ENCODE data around the gene GRAMD1B. TPM values are rescaled to one million over a fixed set of nuclear protein-coding genes. Genes with fewer than 3 reads are reported as not detected.

The GRAMD1B gene
- total RNA-seq, 1 donor from 2014 or later, result 8.8 TPM

DNA sequence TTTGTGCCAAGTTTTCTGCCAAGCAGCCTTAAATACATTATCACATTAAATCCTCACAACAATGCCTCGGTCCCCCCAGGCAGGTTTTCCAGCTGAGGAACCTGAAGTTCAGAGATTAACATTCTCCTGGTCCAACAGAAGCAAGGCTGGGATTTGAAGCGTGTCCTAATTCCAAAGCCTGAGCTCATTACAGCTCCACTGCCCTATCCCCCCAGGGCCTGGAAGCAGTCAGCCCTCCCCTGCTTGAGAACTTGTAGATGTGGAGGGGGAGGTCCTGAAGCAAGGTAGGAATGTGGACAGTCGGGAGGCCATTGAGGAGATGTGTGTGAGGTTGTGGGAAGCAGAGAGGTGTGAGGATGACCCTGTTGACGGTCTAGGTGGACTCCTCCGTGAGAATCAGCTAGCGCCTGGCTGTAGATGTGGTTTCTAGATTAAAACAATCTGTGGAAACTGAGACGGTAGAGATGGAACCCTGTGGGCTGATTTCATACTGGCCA, 8.1 kb downstream of the GRAMD1B start:
- no peak for DNase-seq (ENCODE audit: low read depth)
- no peaks in the 10 kb centered on the region for H3K27me3 ChIP-seq (ENCODE audit: control insufficient read depth, insufficient read depth, low read length)
- TF ChIP-seq CTCF (IDR thresholded peaks at IDR 0.05; ENCODE audit: insufficient read depth, low read length, poor library complexity, severe bottlenecking), result no peak
- H3K36me3 ChIP-seq (ENCODE audit: control insufficient read depth, insufficient read depth, low read length), result no peaks in the 10 kb centered on the region
- no peak overlapping the region for H3K4me3 ChIP-seq (ENCODE audit: low read depth, low read length)

DNA sequence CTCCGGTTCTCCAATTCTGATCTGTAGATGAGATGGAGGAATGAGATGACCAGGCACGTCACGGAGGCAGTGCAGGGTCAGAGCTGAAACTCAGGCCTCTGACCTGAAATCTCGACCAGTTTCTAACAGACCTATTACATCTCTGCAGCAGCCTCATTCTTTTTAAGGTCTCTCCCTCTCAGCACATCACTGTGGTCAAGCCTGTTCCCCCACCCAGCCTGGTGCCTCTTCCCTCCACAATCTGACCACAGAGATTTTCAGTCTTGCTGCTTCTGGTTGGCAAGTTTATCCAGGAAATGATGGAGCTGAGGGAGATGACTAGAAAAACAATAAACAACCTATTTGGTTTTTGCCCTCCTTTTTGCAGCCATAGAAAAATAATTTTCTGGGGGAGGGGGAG, 9.5 kb downstream of the GRAMD1B start:
- no peak for DNase-seq (ENCODE audit: low read depth)
- H3K36me3 ChIP-seq (ENCODE audit: control insufficient read depth, insufficient read depth, low read length), result no peaks in the 10 kb centered on the region
- no peak for TF ChIP-seq CTCF (IDR thresholded peaks at IDR 0.05; ENCODE audit: insufficient read depth, low read length, poor library complexity, severe bottlenecking)

DNA sequence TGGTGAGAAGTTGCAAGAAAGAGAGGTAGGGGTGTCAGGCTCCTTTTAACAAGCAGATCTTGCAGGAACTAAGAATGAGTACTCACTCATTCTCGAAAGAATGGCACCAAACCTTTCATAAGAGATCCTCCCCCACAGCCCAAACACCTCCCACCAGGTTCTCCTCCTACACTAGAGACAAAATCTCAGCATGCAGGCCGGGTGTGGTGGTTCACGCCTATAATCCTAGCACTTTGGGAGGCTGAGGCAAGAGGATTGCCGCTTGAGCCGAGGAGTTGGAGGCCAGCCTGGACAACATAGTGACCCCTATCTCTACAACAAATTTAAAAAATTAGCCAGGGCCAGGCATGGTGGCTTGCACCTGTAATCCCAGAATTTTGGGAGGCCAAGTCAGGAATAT, 11.1 kb downstream of the GRAMD1B start:
- no peak for TF ChIP-seq CTCF (IDR thresholded peaks at IDR 0.05; ENCODE audit: insufficient read depth, low read length, poor library complexity, severe bottlenecking)

More for the DNA sequence above, 9.5 kb downstream of the GRAMD1B start:
- H3K4me3 ChIP-seq (ENCODE audit: low read depth, low read length), result no peak overlapping the region
- H3K27me3 ChIP-seq (ENCODE audit: control insufficient read depth, insufficient read depth, low read length), result no peaks in the 10 kb centered on the region

DNA sequence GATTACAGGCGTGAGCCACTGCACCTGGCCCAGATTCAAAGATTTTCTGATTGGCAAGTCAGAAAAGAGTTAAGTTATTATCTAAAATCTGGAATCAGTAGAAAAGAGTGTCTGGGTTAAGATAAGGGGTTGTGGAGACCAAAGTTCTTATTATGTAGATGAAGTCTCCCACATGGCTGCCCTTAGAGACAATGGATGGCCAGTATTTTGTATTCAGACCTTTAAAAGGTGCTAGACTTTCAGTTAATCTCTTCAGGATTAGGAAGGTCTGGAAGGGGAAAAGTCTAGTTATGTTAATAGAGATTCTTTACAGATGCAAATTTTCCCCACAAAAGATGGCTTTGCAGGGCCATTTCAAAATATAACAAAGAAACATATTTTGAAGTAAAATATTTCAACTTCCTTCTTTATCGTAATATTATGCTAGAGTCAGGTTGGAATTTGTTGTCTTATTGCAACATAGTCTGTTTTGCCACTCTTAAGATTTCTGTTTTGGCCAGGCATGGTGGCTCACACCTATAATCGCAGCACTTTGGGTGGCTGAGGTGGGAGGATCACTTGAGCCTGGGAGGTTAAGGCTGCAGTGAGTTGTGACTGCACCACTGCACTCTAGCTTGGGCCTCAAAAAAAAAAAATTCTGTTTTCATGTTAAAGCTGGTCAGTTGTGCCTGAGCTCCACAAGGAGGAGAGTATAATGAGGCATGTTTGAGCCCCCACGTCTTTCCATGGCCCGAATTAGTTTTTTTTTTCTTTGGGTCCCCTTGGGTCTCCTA, 14.0 kb downstream of the GRAMD1B start:
- no peak for TF ChIP-seq CTCF (IDR thresholded peaks at IDR 0.05; ENCODE audit: insufficient read depth, low read length, poor library complexity, severe bottlenecking)
- no peak overlapping the region for H3K4me3 ChIP-seq (ENCODE audit: low read depth, low read length)
- no peaks in the 10 kb centered on the region for H3K27me3 ChIP-seq (ENCODE audit: control insufficient read depth, insufficient read depth, low read length)
- DNase-seq (ENCODE audit: low read depth), result no peak
- H3K36me3 ChIP-seq (ENCODE audit: control insufficient read depth, insufficient read depth, low read length), result no peaks in the 10 kb centered on the region

More for the DNA sequence above, 11.1 kb downstream of the GRAMD1B start:
- Histone ChIP-seq H3K27me3 (ENCODE audit: control insufficient read depth, insufficient read depth, low read length) (no peaks in the 10 kb centered on the region), H3K36me3 (ENCODE audit: control insufficient read depth, insufficient read depth, low read length) (no peaks in the 10 kb centered on the region), H3K4me3 (ENCODE audit: low read depth, low read length) (no peak overlapping the region)
- no peak for DNase-seq (ENCODE audit: low read depth)

DNA sequence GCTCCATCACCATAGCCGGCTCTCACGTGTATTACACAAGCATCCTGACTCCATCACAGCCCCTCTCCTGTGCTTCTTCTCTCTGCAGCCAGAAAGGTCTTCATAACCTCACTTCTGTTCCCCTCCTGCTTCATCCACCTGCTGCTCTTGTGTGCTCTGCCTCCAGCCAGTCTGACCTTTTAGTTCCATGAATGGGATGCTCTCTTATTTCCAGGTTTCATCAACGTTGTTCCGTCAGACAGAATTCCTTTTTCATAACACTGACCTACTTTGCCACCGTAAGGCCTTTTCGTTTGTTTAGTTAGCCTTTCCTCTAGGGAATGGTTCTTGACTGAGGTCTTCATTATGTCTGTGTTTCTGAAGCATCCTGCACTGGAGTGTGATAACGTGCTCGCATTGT, 18.8 kb downstream of the GRAMD1B start:
- no peak overlapping the region for H3K4me3 ChIP-seq (ENCODE audit: low read depth, low read length)
- no peak for DNase-seq (ENCODE audit: low read depth)
- H3K36me3 ChIP-seq (ENCODE audit: control insufficient read depth, insufficient read depth, low read length), result no peaks in the 10 kb centered on the region
- H3K27me3 ChIP-seq (ENCODE audit: control insufficient read depth, insufficient read depth, low read length), result no peaks in the 10 kb centered on the region
- no peak for TF ChIP-seq CTCF (IDR thresholded peaks at IDR 0.05; ENCODE audit: insufficient read depth, low read length, poor library complexity, severe bottlenecking)

DNA sequence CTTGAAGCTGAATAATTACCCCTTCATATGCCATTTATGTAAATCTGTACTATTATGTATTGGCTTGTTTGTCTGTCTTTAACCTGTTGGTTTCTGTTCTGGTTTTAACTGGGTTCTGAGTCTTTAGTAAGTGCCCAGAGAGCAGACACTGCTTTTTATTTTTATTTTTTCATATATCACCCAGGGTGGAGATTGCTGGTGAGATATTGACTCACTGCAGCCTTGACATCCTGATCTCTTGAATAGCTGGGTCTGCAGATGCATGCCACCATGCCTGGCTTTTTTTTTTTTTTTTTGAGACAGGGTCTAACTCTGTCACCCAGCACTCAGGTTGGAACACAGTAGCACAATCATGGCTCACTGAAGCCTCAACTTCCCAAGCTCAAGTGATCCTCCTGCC, 19.4 kb downstream of the GRAMD1B start:
- TF ChIP-seq CTCF (IDR thresholded peaks at IDR 0.05; ENCODE audit: insufficient read depth, low read length, poor library complexity, severe bottlenecking), result no peak
- Histone ChIP-seq H3K4me3 (ENCODE audit: low read depth, low read length) (no peak overlapping the region), H3K27me3 (ENCODE audit: control insufficient read depth, insufficient read depth, low read length) (no peaks in the 10 kb centered on the region), H3K36me3 (ENCODE audit: control insufficient read depth, insufficient read depth, low read length) (no peaks in the 10 kb centered on the region)
- DNase-seq (ENCODE audit: low read depth), result no peak
